Neural cell (in vitro differentiated cells): ENCODE data around the gene ZNF747.

Source experiments
- CTCF ChIP-seq: fragments of 450-650 bp; IDR thresholded peaks from 2 replicates; pipeline ENCODE4 v1.5.1; 2014; ENCODE audit warnings: antibody characterized with exemption, mild to moderate bottlenecking, moderate library complexity; ENCODE audit not compliant: poor library complexity, severe bottlenecking
- POLR2AphosphoS5 ChIP-seq: IDR thresholded peaks from 2 replicates; pipeline ENCODE4 v1.6.1; 2012

- TF ChIP-seq CTCF (no peak), POLR2AphosphoS5 (no peak)
Measured at GRCh38 chr16:30484887-30485286, 49.8 kb downstream of the ZNF747 start.
